H1 (cell line): ENCODE results near the gene ATE1. TPM values are rescaled to one million over a fixed set of nuclear protein-coding genes. Genes with fewer than 3 reads are reported as not detected.

ENCODE experiments used
- CTCF ChIA-PET: fragments of 300-600 bp; sonication (Branson Sonifier 250); formaldehyde crosslinking; loops from one replicate; lab custom pipeline; 2021; ENCODE audit not compliant: partially characterized antibody; lab: Charles Lee
- POLR2A ChIA-PET: fragments of 300-600 bp; sonication (Branson Sonifier 250); formaldehyde crosslinking; loops from one replicate; lab custom pipeline; 2021; ENCODE audit warnings: inconsistent platforms; ENCODE audit not compliant: partially characterized antibody; lab: Charles Lee
- DNase-seq, 2 experiments: peaks; one replicate each; pipeline versions ENCODE4 v3.0.0 to v3.0.0-alpha.2; 2010 to 2022; ENCODE audit warnings: low spot score in 2 of 2, low read depth in 1 of 2, mixed read lengths in 1 of 2
- FAIRE-seq: peaks from 2 replicates; lab custom pipeline; 2011; peaks lifted over from hg19 to GRCh38; lab: Jason Lieb, UNC
- H2AFZ ChIP-seq: 2 replicates; pipeline ENCODE4 v1.8.1; 2012; ENCODE audit warnings: low read length, inconsistent platforms
- H2AK5ac ChIP-seq: 2 replicates; pipeline ENCODE4 v1.6.1; 2013; ENCODE audit warnings: low read depth, low read length
- H2BK120ac ChIP-seq: replicated peaks from 2 replicates; pipeline ENCODE3; 2013; ENCODE audit warnings: low read depth, low read length, inconsistent platforms
- H2BK12ac ChIP-seq: 2 replicates; pipeline ENCODE4 v1.6.1; 2013; ENCODE audit warnings: low read depth, low read length
- H2BK15ac ChIP-seq: 2 replicates; pipeline ENCODE4 v1.6.1; 2013; ENCODE audit warnings: low read length
- H2BK20ac ChIP-seq: 2 replicates; pipeline ENCODE4 v1.6.1; 2013; ENCODE audit warnings: low read length
- H2BK5ac ChIP-seq: 2 replicates; pipeline ENCODE4 v1.6.1; 2013; ENCODE audit warnings: low read depth, low read length
- H3K14ac ChIP-seq: 2 replicates; pipeline ENCODE4 v1.6.1; 2013; ENCODE audit warnings: inconsistent platforms; ENCODE audit not compliant: insufficient read length
- H3K18ac ChIP-seq: 2 replicates; pipeline ENCODE4 v1.6.1; 2013; ENCODE audit warnings: low read length; ENCODE audit errors: extremely low read depth
- H3K23ac ChIP-seq: 2 replicates; pipeline ENCODE4 v1.6.1; 2013; ENCODE audit warnings: inconsistent platforms; ENCODE audit not compliant: insufficient read length
- H3K23me2 ChIP-seq: 2 replicates; pipeline ENCODE4 v1.6.1; 2013; ENCODE audit warnings: low read depth, low read length
- H3K27ac ChIP-seq: 2 replicates; pipeline ENCODE4 v1.6.1; 2011; ENCODE audit warnings: low read depth, low read length, inconsistent platforms
- H3K27me3 ChIP-seq, 4 experiments: replicated peaks in 1 of 4; 1 replicate in 1 of 4; 2 replicates in 3 of 4; pipeline versions ENCODE4 v1.6.1 to v1.8.1; 2011 to 2013; ENCODE audit warnings: low read length in 3 of 4, mild to moderate bottlenecking in 3 of 4, inconsistent platforms in 2 of 4, mixed read lengths in 2 of 4, moderate library complexity in 1 of 4; ENCODE audit not compliant: control insufficient read depth in 3 of 4, insufficient read depth in 3 of 4; ENCODE audit errors: extremely low read depth in 1 of 4
- H3K36me3 ChIP-seq, 4 experiments: 2 replicates each; pipeline versions ENCODE4 v1.6.1 to v1.8.1; 2011 to 2013; ENCODE audit warnings: mild to moderate bottlenecking in 4 of 4, low read length in 3 of 4, moderate library complexity in 2 of 4, control low read depth in 1 of 4, inconsistent platforms in 1 of 4; ENCODE audit not compliant: insufficient read depth in 4 of 4, control insufficient read depth in 2 of 4
- H3K4ac ChIP-seq: replicated peaks from 2 replicates; pipeline ENCODE3; 2013; ENCODE audit warnings: low read length, low read depth, mixed read lengths, inconsistent platforms; ENCODE audit not compliant: insufficient read length
- H3K4me1 ChIP-seq, 4 experiments: replicated peaks in 1 of 4; 1 replicate in 1 of 4; 2 replicates in 3 of 4; pipeline versions ENCODE4 v1.6.1 to v1.8.1; 2011 to 2013; ENCODE audit warnings: low read length in 3 of 4, inconsistent platforms in 2 of 4, mixed read lengths in 1 of 4; ENCODE audit not compliant: insufficient read depth in 4 of 4, control insufficient read depth in 3 of 4
- H3K4me2 ChIP-seq, 2 experiments: 2 replicates each; pipeline versions ENCODE4 v1.6.1 to v1.8.1; 2011 to 2013; ENCODE audit warnings: low read depth in 2 of 2, low read length in 2 of 2, control low read depth in 1 of 2, inconsistent platforms in 1 of 2, mild to moderate bottlenecking in 1 of 2; ENCODE audit not compliant: insufficient read depth in 1 of 2
- H3K4me3 ChIP-seq, 4 experiments: fragments of 200-600, 300-600 bp in 1 of 4; sonication (generic), shearing (Covaris generic), sonication (Bioruptor Twin) in 1 of 4; 2 replicates each; pipeline versions ENCODE4 v1.5.1 to v1.8.1; 2011 to 2016; ENCODE audit warnings: low read length in 4 of 4, low read depth in 3 of 4, control low read depth in 2 of 4, inconsistent platforms in 2 of 4, mild to moderate bottlenecking in 2 of 4, mixed read lengths in 1 of 4, moderate library complexity in 1 of 4; ENCODE audit not compliant: insufficient read depth in 2 of 4; ENCODE audit errors: extremely low read depth in 1 of 4
- H3K56ac ChIP-seq: replicated peaks from 2 replicates; pipeline ENCODE3; 2013; ENCODE audit warnings: low read depth, mild to moderate bottlenecking, mixed read lengths, low read length, inconsistent platforms; ENCODE audit not compliant: insufficient read length
- H3K79me1 ChIP-seq: 2 replicates; pipeline ENCODE4 v1.6.1; 2013; ENCODE audit warnings: low read depth, low read length, control low read depth
- H3K79me2 ChIP-seq, 2 experiments: 2 replicates each; pipeline versions ENCODE4 v1.6.1 to v1.8.1; 2012 to 2013; ENCODE audit warnings: low read length in 2 of 2, mild to moderate bottlenecking in 2 of 2, inconsistent platforms in 1 of 2; ENCODE audit not compliant: insufficient read depth in 2 of 2, control insufficient read depth in 1 of 2
- H3K9ac ChIP-seq, 4 experiments: replicated peaks in 1 of 4; 1 replicate in 1 of 4; 2 replicates in 3 of 4; pipeline versions ENCODE4 v1.6.1 to v1.8.1; 2011 to 2013; ENCODE audit warnings: low read depth in 3 of 4, low read length in 3 of 4, control low read depth in 2 of 4, mild to moderate bottlenecking in 2 of 4, moderate library complexity in 2 of 4, inconsistent platforms in 1 of 4; ENCODE audit errors: extremely low read depth in 1 of 4
- H3K9me3 ChIP-seq, 2 experiments: 2 replicates each; pipeline versions ENCODE4 v1.6.1 to v1.8.1; 2012 to 2013; ENCODE audit warnings: mild to moderate bottlenecking in 2 of 2, moderate library complexity in 2 of 2, control low read depth in 1 of 2, inconsistent platforms in 1 of 2, low read depth in 1 of 2, low read length in 1 of 2, mixed read lengths in 1 of 2; ENCODE audit not compliant: insufficient read depth in 2 of 2
- H4K20me1 ChIP-seq, 2 experiments: replicated peaks in 1 of 2; 2 replicates each; pipeline versions ENCODE3 to v1.8.1; 2011 to 2013; ENCODE audit warnings: inconsistent platforms in 2 of 2, low read length in 2 of 2, mild to moderate bottlenecking in 1 of 2; ENCODE audit not compliant: insufficient read depth in 2 of 2, control insufficient read depth in 1 of 2
- H4K5ac ChIP-seq: 2 replicates; pipeline ENCODE4 v1.6.1; 2013; ENCODE audit warnings: low read length, low read depth, mixed read lengths, inconsistent platforms; ENCODE audit not compliant: insufficient read length
- H4K8ac ChIP-seq: 2 replicates; pipeline ENCODE4 v1.8.0; 2013; ENCODE audit warnings: mild to moderate bottlenecking, moderate library complexity, low read length, inconsistent platforms; ENCODE audit not compliant: insufficient read depth; ENCODE audit errors: extremely low read depth
- H4K91ac ChIP-seq: replicated peaks from 2 replicates; pipeline ENCODE3; 2013; ENCODE audit warnings: low read length, mixed read lengths, inconsistent platforms; ENCODE audit not compliant: insufficient read length
- BCL11A ChIP-seq, 2 experiments: IDR thresholded peaks; one replicate each; pipeline ENCODE4 v1.6.1; 2011; ENCODE audit warnings: low read depth in 2 of 2, low read length in 2 of 2, mild to moderate bottlenecking in 2 of 2
- RNF2 ChIP-seq: fragments of 200-900, 300-1000 bp; sonication (generic); IDR thresholded peaks from 2 replicates; pipeline ENCODE4 v1.7.1; 2016; ENCODE audit warnings: borderline replicate concordance, low read depth, mild to moderate bottlenecking, antibody characterized with exemption, low read length; ENCODE audit not compliant: poor library complexity, severe bottlenecking; ENCODE audit errors: missing control alignments
- SIX5 ChIP-seq: IDR thresholded peaks from 2 replicates; pipeline ENCODE4 v1.6.1; 2011; ENCODE audit warnings: mild to moderate bottlenecking, low read depth, low read length
- TAF1 ChIP-seq: IDR thresholded peaks from 2 replicates; pipeline ENCODE4 v1.6.1; 2011; ENCODE audit warnings: mild to moderate bottlenecking, low read depth, low read length
- WGBS, 2 experiments: shearing (Covaris generic) in 1 of 2; methylation state at CpG; one replicate each; pipeline versions ENCODE4 v1.1.6 to v1.1.7; 2013 to 2015; ENCODE audit warnings: low lambda C conversion rate in 2 of 2, mixed read lengths in 2 of 2, inconsistent platforms in 1 of 2, low coverage in 1 of 2, missing lambda C conversion rate in 1 of 2; ENCODE audit not compliant: insufficient replicate concordance in 2 of 2, insufficient coverage in 1 of 2, insufficient read length in 1 of 2; ENCODE audit errors: extremely low coverage in 1 of 2, missing lambda C conversion rate in 1 of 2; 5-methylcytosine and 5-hydroxymethylcytosine counted together
- polyA plus RNA-seq, 7 experiments: library from polyadenylated mRNA; depleted of rRNA in 3 of 7; stranded (reverse) in 5 of 7; unstranded in 2 of 7; fragments of >200 nt in 5 of 7; fragments of 200-250 nt in 2 of 7; gene quantifications; 1 replicate in 5 of 7; 2 replicates in 1 of 7; 4 replicates in 1 of 7; pipeline versions ENCODE4 v1.2.1 to v1.2.3, GENCODE V29; 2011 to 2013; ENCODE audit warnings: missing spikeins in 2 of 7, mixed read lengths in 2 of 7
- total RNA-seq: library from RNA; stranded (reverse); fragmentation: NEBNext Ultra II Directional; extraction: Animal tissue kit (Norgen Biotek cat#: 25700); gene quantifications from 2 replicates; pipeline ENCODE4 v1.2.1, GENCODE V29; 2021

Gene ATE1
- total and polyA plus RNA-seq, 2 of the 8 experiments (the other 6 are each of a cell fraction or from before 2014, with no cell fraction given): 8.8 to 26.9 TPM

DNA sequence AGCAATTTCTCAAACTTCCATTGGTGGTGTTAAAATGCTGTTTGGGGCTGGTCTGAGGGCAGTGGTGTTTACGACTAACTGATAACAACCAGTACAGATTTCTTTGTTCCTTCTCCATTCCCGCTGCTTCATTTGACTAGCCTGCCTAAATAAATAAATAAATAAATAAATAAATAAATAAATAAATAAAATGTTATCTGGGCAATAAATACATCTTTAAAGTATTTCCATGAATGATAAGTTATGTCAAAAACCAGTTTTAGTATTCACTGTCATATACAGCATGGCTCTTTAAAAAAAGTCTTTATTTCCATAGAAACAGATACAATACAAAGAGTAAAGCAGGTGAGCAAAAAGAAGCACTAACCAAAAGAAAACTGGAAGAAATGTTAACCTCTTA lies 81.3 kb downstream of the ATE1 start:
- H3K4me1 ChIP-seq: no peaks in the 10 kb centered on the region; a peak in 1 of 7 replicates
- H2AFZ ChIP-seq: no peak overlapping the region
- WGBS, 2 experiments: 92% methylated on average over 2 of the region's 2 CpGs; no CpG with 5 or more reads in 1 of the 2 experiments
- no peak overlapping the region for H4K5ac ChIP-seq
- no peak overlapping the region for H3K4me2 ChIP-seq
- no peak for TF ChIP-seq BCL11A (IDR thresholded peaks at IDR 0.05; ENCODE audit: low read depth in 2 of 2, low read length in 2 of 2)
- no peak for TF ChIP-seq SIX5
- no peak for TF ChIP-seq RNF2
- no peak for TF ChIP-seq TAF1
- no peaks in the 10 kb centered on the region for H3K79me1 ChIP-seq
- H2BK120ac ChIP-seq: no peak overlapping the region
- H4K91ac ChIP-seq: no peak overlapping the region
- H2AK5ac ChIP-seq: no peak overlapping the region
- no peak overlapping the region for H2BK20ac ChIP-seq
- 0 out of 4 replicates have a peak, but pooled peaks cover 0 to 3% of the 10 kb centered on the region in 2 experiments for H3K9me3 ChIP-seq
- FAIRE-seq (no peak), DNase-seq (no peak)
- CTCF ChIA-PET: interaction anchor here (0.7 kb wide), 1 partner anchor 40 kb away, joined by 3 read pairs; no protein-coding TSS in a partner anchor
- POLR2A ChIA-PET: no interaction called here
- no peaks in the 10 kb centered on the region for H3K27me3 ChIP-seq
- peaks cover 0 to 22% (median 11%) of the 10 kb centered on the region in 4 experiments; a peak in 5 of 8 replicates for H3K36me3 ChIP-seq
- no peaks in the 10 kb centered on the region for H3K23me2 ChIP-seq
- H2BK15ac ChIP-seq: no peak overlapping the region
- no peak overlapping the region for H3K4me3 ChIP-seq
- H3K27ac ChIP-seq: no peak overlapping the region
- no peak overlapping the region for H3K14ac ChIP-seq
- no peak overlapping the region for H3K23ac ChIP-seq
- no peak overlapping the region for H4K8ac ChIP-seq
- no peak overlapping the region for H3K56ac ChIP-seq
- H2BK12ac ChIP-seq: no peak overlapping the region
- H3K9ac ChIP-seq: no peak overlapping the region
- H3K79me2 ChIP-seq: no peaks in the 10 kb centered on the region
- H3K18ac ChIP-seq: no peak overlapping the region
- H4K20me1 ChIP-seq: no peaks in the 10 kb centered on the region
- H3K4ac ChIP-seq: no peak overlapping the region
- no peak overlapping the region for H2BK5ac ChIP-seq
